Measurements from ENCODE around the gene MAEA.

MAEA gene

GRCh38 chr4:1251773-1252066, 38.0 kb upstream of the MAEA start:
- Histone ChIP-seq H3K9ac (ENCODE audit: low read depth, low read length) (no peak overlapping the region), H3K9me3 (replicated peaks; ENCODE audit: low read length) (peaks cover 6% of the 10 kb centered on the region), H3K36me3 (ENCODE audit: insufficient read depth, low read length) (peaks cover 13% of the 10 kb centered on the region), H3K4me1 (ENCODE audit: control insufficient read depth, insufficient read depth, low read length) (peaks cover 19% of the 10 kb centered on the region), H3K27me3 (ENCODE audit: control insufficient read depth, insufficient read depth, low read length) (no peaks in the 10 kb centered on the region), H3K4me2 (ENCODE audit: low read length) (no peak overlapping the region), H3K4me3 (ENCODE audit: low read length) (no peak overlapping the region)

DNA sequence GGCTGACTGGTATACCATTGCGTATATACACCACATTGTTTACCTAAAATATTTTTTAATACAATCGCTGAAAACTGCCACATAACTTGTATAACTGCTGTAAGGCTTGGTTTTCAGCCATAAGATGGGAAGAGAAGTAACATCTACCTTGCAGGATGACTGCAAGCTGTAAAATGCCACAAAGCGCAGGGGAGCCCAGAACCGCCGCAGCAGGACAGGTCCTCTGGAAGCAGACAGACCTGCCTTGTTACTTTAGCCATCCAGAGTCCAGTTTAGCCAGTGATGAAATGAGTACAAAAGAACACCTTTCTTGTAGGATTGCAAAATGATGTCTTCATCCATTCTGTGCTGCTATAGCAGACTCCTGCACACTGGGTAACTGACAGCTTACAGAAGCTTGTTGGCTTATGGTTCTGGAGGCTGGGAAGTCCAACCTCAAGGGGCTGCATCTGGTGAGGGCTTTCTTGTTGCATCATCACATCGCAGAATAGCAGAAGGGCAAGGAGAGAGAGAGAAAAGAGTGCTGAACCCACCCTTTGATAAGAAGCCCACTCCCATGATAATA, 36.7 kb upstream of the MAEA start:
- H3K36me3 ChIP-seq (ENCODE audit: insufficient read depth, low read length), result peaks cover 13% of the 10 kb centered on the region
- no peak overlapping the region for H3K4me2 ChIP-seq (ENCODE audit: low read length)
- H3K4me3 ChIP-seq (ENCODE audit: low read length), result no peak overlapping the region
- H3K9me3 ChIP-seq (replicated peaks; ENCODE audit: low read length), result peaks cover 6% of the 10 kb centered on the region
- H3K4me1 ChIP-seq (ENCODE audit: control insufficient read depth, insufficient read depth, low read length), result peaks cover 12% of the 10 kb centered on the region
- no peak overlapping the region for H3K9ac ChIP-seq (ENCODE audit: low read depth, low read length)
- no peaks in the 10 kb centered on the region for H3K27me3 ChIP-seq (ENCODE audit: control insufficient read depth, insufficient read depth, low read length)

DNA sequence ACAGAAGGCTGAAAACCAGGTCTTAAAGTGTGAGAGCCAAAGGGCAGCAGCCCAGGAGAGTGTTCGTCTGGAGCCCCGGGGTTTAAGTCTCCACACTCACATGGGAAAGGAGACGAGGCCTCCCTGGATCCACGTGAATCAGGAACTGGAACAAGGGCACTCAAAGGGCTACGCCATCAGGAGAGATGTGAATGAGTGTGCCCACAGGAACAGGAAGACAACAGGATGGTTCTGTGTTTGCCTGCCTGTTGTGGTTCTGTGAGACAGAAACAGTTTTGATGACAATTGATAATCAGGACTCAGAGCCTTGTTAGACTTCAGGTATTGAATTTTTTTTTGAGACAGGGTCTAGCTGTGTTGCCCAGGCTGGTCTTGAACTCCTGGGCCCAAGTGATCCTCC, 35.9 kb upstream of the MAEA start:
- peaks cover 6% of the 10 kb centered on the region for H3K9me3 ChIP-seq (replicated peaks; ENCODE audit: low read length)
- H3K36me3 ChIP-seq (ENCODE audit: insufficient read depth, low read length), result peaks cover 13% of the 10 kb centered on the region
- H3K9ac ChIP-seq (ENCODE audit: low read depth, low read length), result no peak overlapping the region
- no peak overlapping the region for H3K4me2 ChIP-seq (ENCODE audit: low read length)
- H3K4me3 ChIP-seq (ENCODE audit: low read length), result no peak overlapping the region
- peaks cover 12% of the 10 kb centered on the region for H3K4me1 ChIP-seq (ENCODE audit: control insufficient read depth, insufficient read depth, low read length)
- H3K27me3 ChIP-seq (ENCODE audit: control insufficient read depth, insufficient read depth, low read length), result no peaks in the 10 kb centered on the region

- Histone ChIP-seq H3K4me1 (ENCODE audit: control insufficient read depth, insufficient read depth, low read length) (peaks cover 6% of the 10 kb centered on the region), H3K4me3 (ENCODE audit: low read length) (no peak overlapping the region), H3K9ac (ENCODE audit: low read depth, low read length) (no peak overlapping the region), H3K4me2 (ENCODE audit: low read length) (no peak overlapping the region), H3K36me3 (ENCODE audit: insufficient read depth, low read length) (peaks cover 13% of the 10 kb centered on the region), H3K27me3 (ENCODE audit: control insufficient read depth, insufficient read depth, low read length) (no peaks in the 10 kb centered on the region), H3K9me3 (replicated peaks; ENCODE audit: low read length) (peaks cover 5% of the 10 kb centered on the region)
Observed at GRCh38 chr4:1255151-1255550, 34.5 kb upstream of the MAEA start.

GRCh38 chr4:1255699-1256098, 34.0 kb upstream of the MAEA start:
- peaks cover 12% of the 10 kb centered on the region for H3K36me3 ChIP-seq (ENCODE audit: insufficient read depth, low read length)
- peaks cover under 1% of the 10 kb centered on the region for H3K9me3 ChIP-seq (replicated peaks; ENCODE audit: low read length)
- H3K4me3 ChIP-seq (ENCODE audit: low read length), result no peak overlapping the region

GRCh38 chr4:1258457-1258856, 31.2 kb upstream of the MAEA start:
- Histone ChIP-seq H3K4me2 (ENCODE audit: low read length) (no peak overlapping the region), H3K27me3 (ENCODE audit: control insufficient read depth, insufficient read depth, low read length) (no peaks in the 10 kb centered on the region), H3K9ac (ENCODE audit: low read depth, low read length) (no peak overlapping the region), H3K9me3 (replicated peaks; ENCODE audit: low read length) (no peaks in the 10 kb centered on the region), H3K4me1 (ENCODE audit: control insufficient read depth, insufficient read depth, low read length) (no peaks in the 10 kb centered on the region), H3K4me3 (ENCODE audit: low read length) (no peak overlapping the region), H3K36me3 (ENCODE audit: insufficient read depth, low read length) (no peaks in the 10 kb centered on the region)

More at GRCh38 chr4:1255699-1256098, 34.0 kb upstream of the MAEA start:
- H3K4me2 ChIP-seq (ENCODE audit: low read length), result no peak overlapping the region
- H3K4me1 ChIP-seq (ENCODE audit: control insufficient read depth, insufficient read depth, low read length), result peaks cover under 1% of the 10 kb centered on the region
- no peak overlapping the region for H3K9ac ChIP-seq (ENCODE audit: low read depth, low read length)
- H3K27me3 ChIP-seq (ENCODE audit: control insufficient read depth, insufficient read depth, low read length), result no peaks in the 10 kb centered on the region

DNA sequence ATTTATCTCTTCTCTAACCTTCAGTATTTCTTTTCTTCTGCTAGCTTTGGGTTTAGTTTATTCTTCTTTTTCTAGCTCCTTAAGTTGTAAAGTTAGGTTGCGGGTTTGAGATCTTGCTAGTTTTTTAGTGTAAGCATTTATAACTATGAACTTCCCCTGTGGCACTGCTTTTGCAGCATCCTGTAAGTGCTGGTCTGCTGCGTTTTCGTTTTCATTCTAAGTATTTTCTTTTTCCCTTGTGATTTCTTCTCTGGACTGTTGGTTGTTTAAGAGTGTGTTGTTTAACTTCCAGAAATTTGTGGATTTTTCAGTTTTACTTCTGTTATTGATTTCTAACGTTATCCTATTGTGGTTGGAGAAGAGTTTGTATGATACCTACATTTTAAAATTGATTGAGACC, 29.7 kb upstream of the MAEA start:
- H3K4me2 ChIP-seq (ENCODE audit: low read length), result no peak overlapping the region
- no peak overlapping the region for H3K9ac ChIP-seq (ENCODE audit: low read depth, low read length)
- H3K27me3 ChIP-seq (ENCODE audit: control insufficient read depth, insufficient read depth, low read length), result no peaks in the 10 kb centered on the region
- no peaks in the 10 kb centered on the region for H3K9me3 ChIP-seq (replicated peaks; ENCODE audit: low read length)
- no peaks in the 10 kb centered on the region for H3K36me3 ChIP-seq (ENCODE audit: insufficient read depth, low read length)
- no peak overlapping the region for H3K4me3 ChIP-seq (ENCODE audit: low read length)
- no peaks in the 10 kb centered on the region for H3K4me1 ChIP-seq (ENCODE audit: control insufficient read depth, insufficient read depth, low read length)

DNA sequence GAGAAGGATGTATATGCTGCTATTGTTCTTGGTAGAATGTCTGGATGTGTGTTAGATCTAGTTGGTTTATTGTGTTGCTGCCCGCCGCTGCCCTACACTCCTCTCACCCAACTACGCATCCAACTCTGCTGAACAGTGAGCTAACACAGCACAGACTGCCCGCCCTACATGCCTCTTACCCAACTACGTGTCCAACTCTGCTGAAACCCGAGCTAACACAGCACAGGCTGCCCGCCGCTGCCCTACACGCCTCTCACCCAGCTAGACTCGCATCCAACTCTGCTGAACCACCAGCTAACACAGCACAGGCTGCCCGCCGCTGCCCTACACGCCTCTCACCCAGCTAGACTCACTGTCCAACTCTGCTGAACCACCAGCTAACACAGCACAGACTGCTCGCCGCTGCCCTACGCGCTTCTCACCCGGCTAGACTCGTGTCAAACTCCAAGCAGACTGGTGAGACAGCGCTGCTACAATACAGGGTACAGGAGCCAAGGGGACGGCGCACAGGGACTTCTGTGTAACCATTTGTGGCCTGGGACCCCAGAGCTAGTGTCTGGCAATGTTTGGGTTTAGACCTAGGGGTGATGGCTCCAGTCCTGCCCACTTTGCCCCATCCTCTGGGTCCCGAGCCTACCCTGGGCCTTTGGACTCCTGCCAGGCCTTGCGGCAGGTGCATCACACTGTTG, 29.1 kb upstream of the MAEA start:
- Histone ChIP-seq H3K4me3 (ENCODE audit: low read length) (no peak overlapping the region), H3K9ac (ENCODE audit: low read depth, low read length) (no peak overlapping the region), H3K27me3 (ENCODE audit: control insufficient read depth, insufficient read depth, low read length) (no peaks in the 10 kb centered on the region), H3K4me2 (ENCODE audit: low read length) (no peak overlapping the region), H3K9me3 (replicated peaks; ENCODE audit: low read length) (no peaks in the 10 kb centered on the region), H3K4me1 (ENCODE audit: control insufficient read depth, insufficient read depth, low read length) (no peaks in the 10 kb centered on the region), H3K36me3 (ENCODE audit: insufficient read depth, low read length) (no peaks in the 10 kb centered on the region)

GRCh38 chr4:1261107-1261928, 28.4 kb upstream of the MAEA start:
- Histone ChIP-seq H3K9me3 (replicated peaks; ENCODE audit: low read length) (no peaks in the 10 kb centered on the region), H3K27me3 (ENCODE audit: control insufficient read depth, insufficient read depth, low read length) (no peaks in the 10 kb centered on the region), H3K9ac (ENCODE audit: low read depth, low read length) (no peak overlapping the region), H3K4me3 (ENCODE audit: low read length) (no peak overlapping the region), H3K4me2 (ENCODE audit: low read length) (no peak overlapping the region), H3K36me3 (ENCODE audit: insufficient read depth, low read length) (no peaks in the 10 kb centered on the region), H3K4me1 (ENCODE audit: control insufficient read depth, insufficient read depth, low read length) (no peaks in the 10 kb centered on the region)

DNA sequence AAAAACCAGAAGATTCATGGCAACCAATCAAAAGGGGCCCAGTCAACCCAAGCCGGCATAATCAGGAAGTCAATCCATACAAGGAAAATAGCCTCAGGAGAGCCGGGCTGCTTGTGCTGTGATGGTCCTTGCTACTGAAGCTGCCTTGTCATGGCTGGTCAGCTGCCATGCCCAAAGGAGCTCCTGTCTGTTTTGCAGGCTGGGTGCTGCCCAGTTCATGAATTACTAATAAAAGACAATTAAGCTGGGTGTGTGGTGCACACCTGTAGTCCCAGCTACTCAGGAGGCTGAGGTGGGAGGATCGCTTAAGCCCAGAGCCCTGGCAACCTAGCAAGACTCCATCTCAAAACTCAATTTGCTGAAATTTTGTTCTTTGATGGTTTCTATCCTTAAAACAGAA, 24.7 kb upstream of the MAEA start:
- Histone ChIP-seq H3K9me3 (replicated peaks; ENCODE audit: low read length) (peaks cover 3% of the 10 kb centered on the region), H3K4me2 (ENCODE audit: low read length) (no peak overlapping the region), H3K9ac (ENCODE audit: low read depth, low read length) (no peak overlapping the region), H3K4me1 (ENCODE audit: control insufficient read depth, insufficient read depth, low read length) (no peaks in the 10 kb centered on the region), H3K27me3 (ENCODE audit: control insufficient read depth, insufficient read depth, low read length) (no peaks in the 10 kb centered on the region), H3K36me3 (ENCODE audit: insufficient read depth, low read length) (no peaks in the 10 kb centered on the region), H3K4me3 (ENCODE audit: low read length) (no peak overlapping the region)

- H3K9me3 ChIP-seq (replicated peaks; ENCODE audit: low read length), result peaks cover 3% of the 10 kb centered on the region
- H3K36me3 ChIP-seq (ENCODE audit: insufficient read depth, low read length), result no peaks in the 10 kb centered on the region
- no peaks in the 10 kb centered on the region for H3K27me3 ChIP-seq (ENCODE audit: control insufficient read depth, insufficient read depth, low read length)
- H3K4me2 ChIP-seq (ENCODE audit: low read length), result no peak overlapping the region
- no peak overlapping the region for H3K9ac ChIP-seq (ENCODE audit: low read depth, low read length)
- H3K4me1 ChIP-seq (ENCODE audit: control insufficient read depth, insufficient read depth, low read length), result no peaks in the 10 kb centered on the region
- no peak overlapping the region for H3K4me3 ChIP-seq (ENCODE audit: low read length)
Observed at GRCh38 chr4:1265351-1265750, 24.3 kb upstream of the MAEA start.
